ENCODE data around the gene IGF2BP3.
"Not testable (repeated sequence)": the region's sequence is repeated elsewhere in the genome, so short reads cannot be mapped to it uniquely, and the experiment has no call there.

Gene IGF2BP3

GRCh38 chr7:23470330-23471105, at the start of gene IGF2BP3:
Gene IGF2BP3, minus strand, starts transcription at chr7:23470491. Its CDS starts 381 bp downstream, at chr7:23470110.
- peak; percentile 99 for DNase-seq

GRCh38 chr7:23514755-23515154, 44.5 kb upstream of the IGF2BP3 start:
- no peak for DNase-seq

GRCh38 chr7:23513746-23514145, 43.5 kb upstream of the IGF2BP3 start:
- not testable (repeated sequence) for DNase-seq

GRCh38 chr7:23494009-23494408, 23.7 kb upstream of the IGF2BP3 start:
- DNase-seq: peak; percentile 24

- no peak for DNase-seq
These were observed 21.2 kb upstream of the IGF2BP3 start for GRCh38 chr7:23491502-23491901.

- DNase-seq: peak; percentile 87
These were observed 20.3 kb upstream of the IGF2BP3 start for GRCh38 chr7:23490357-23491135.

GRCh38 chr7:23488714-23489113, 18.4 kb upstream of the IGF2BP3 start:
- DNase-seq: not testable (repeated sequence)

- peak; percentile 54 for DNase-seq
These were observed 17.4 kb upstream of the IGF2BP3 start for GRCh38 chr7:23487670-23488069.

- no peak for DNase-seq
These were observed 15.9 kb upstream of the IGF2BP3 start for GRCh38 chr7:23486002-23486773.

GRCh38 chr7:23482686-23483085, 12.4 kb upstream of the IGF2BP3 start:
- no peak for DNase-seq

- DNase-seq: no peak
These were observed 7.9 kb upstream of the IGF2BP3 start for GRCh38 chr7:23477962-23478866.

- no peak for DNase-seq
These were observed 6.8 kb upstream of the IGF2BP3 start for GRCh38 chr7:23477157-23477499.

GRCh38 chr7:23476286-23477156, 6.2 kb upstream of the IGF2BP3 start:
- DNase-seq: peak; percentile 53

- no peak for DNase-seq
These were observed 5.2 kb upstream of the IGF2BP3 start for GRCh38 chr7:23475576-23475839.

- no peak for DNase-seq
These were observed 4.7 kb upstream of the IGF2BP3 start for GRCh38 chr7:23474829-23475575.

- peak; percentile 100 for DNase-seq
These were observed 4.0 kb upstream of the IGF2BP3 start for GRCh38 chr7:23474094-23474828.

GRCh38 chr7:23473844-23474093, 3.5 kb upstream of the IGF2BP3 start:
- DNase-seq: peak; percentile 94

GRCh38 chr7:23472956-23473843, 2.9 kb upstream of the IGF2BP3 start:
- DNase-seq: peak; percentile 87

- DNase-seq: no peak
These were observed 2.3 kb upstream of the IGF2BP3 start for GRCh38 chr7:23472556-23472955.
